PC-9 (cell line): Measurements from ENCODE around the gene NRG2. TPM values are rescaled to one million over a fixed set of nuclear protein-coding genes. Genes with fewer than 3 reads are reported as not detected.
A peak's percentile ranks its signal among the peaks of the same experiment; 100 is the strongest.

Experiments used
- BruUV-seq: library from RNA; stranded (reverse); fragments of 400-500 nt; replicated peaks from 2 replicates; lab custom pipeline; 2021; lab: Mats Ljungman, UMichigan
- CTCF ChIA-PET: fragments of 300-600 bp; sonication (Branson Sonifier 250); formaldehyde crosslinking; loops from one replicate; lab custom pipeline; 2022; ENCODE audit warnings: antibody characterized with exemption; lab: Charles Lee
- POLR2A ChIA-PET: fragments of 300-600 bp; sonication (Branson Sonifier 250); formaldehyde crosslinking; loops from one replicate; lab custom pipeline; 2022; ENCODE audit warnings: antibody characterized with exemption; ENCODE audit not compliant: unreplicated experiment; lab: Charles Lee
- DNase-seq, 2 experiments: peaks; one replicate each; pipeline versions ENCODE4 v3.0.0 to v3.0.0-alpha.2; 2015 to 2022; ENCODE audit warnings: mixed read lengths in 1 of 2
- H2AFZ ChIP-seq: fragments of 200-600 bp; sonication (generic); 2 replicates; pipeline ENCODE4 v1.8.1; 2017; ENCODE audit warnings: antibody characterized with exemption
- H3F3A ChIP-seq: fragments of 200-600 bp; sonication (generic); 2 replicates; pipeline ENCODE4 v1.8.1; 2017; ENCODE audit warnings: antibody characterized with exemption, mild to moderate bottlenecking, low read depth; ENCODE audit not compliant: insufficient read depth
- H3K27ac ChIP-seq: fragments of 200-600 bp; sonication (generic); 2 replicates; pipeline ENCODE4 v1.6.1; 2016; ENCODE audit warnings: mixed run types
- H3K27me3 ChIP-seq: fragments of 200-600 bp; sonication (generic); 2 replicates; pipeline ENCODE4 v1.6.1; 2016; ENCODE audit warnings: low read depth, mixed run types; ENCODE audit not compliant: insufficient read depth
- H3K36me3 ChIP-seq: fragments of 200-600 bp; sonication (generic); 2 replicates; pipeline ENCODE4 v1.6.1; 2016; ENCODE audit warnings: low read depth, mixed run types
- H3K4me1 ChIP-seq: fragments of 200-600 bp; sonication (generic); replicated peaks from 2 replicates; pipeline ENCODE4 v1.6.1; 2016; ENCODE audit warnings: mixed run types; ENCODE audit not compliant: insufficient read depth
- H3K4me2 ChIP-seq: fragments of 200-600 bp; sonication (generic); 2 replicates; pipeline ENCODE4 v1.6.1; 2017; ENCODE audit warnings: mixed run types
- H3K4me3 ChIP-seq: fragments of 200-600 bp; sonication (generic); 2 replicates; pipeline ENCODE4 v1.6.1; 2016; ENCODE audit warnings: mixed run types
- H3K79me2 ChIP-seq: fragments of 200-600 bp; sonication (generic); 2 replicates; pipeline ENCODE4 v1.6.1; 2017; ENCODE audit warnings: low read depth, mixed run types
- H3K9me2 ChIP-seq: fragments of 200-600 bp; sonication (generic); 2 replicates; pipeline ENCODE4 v1.8.1; 2017; ENCODE audit warnings: mild to moderate bottlenecking; ENCODE audit not compliant: insufficient read depth
- H3K9me3 ChIP-seq: fragments of 200-600 bp; sonication (generic); 2 replicates; pipeline ENCODE4 v1.8.1; 2016; ENCODE audit warnings: low read depth; ENCODE audit not compliant: insufficient read depth
- H4K20me1 ChIP-seq: fragments of 200-600 bp; sonication (generic); 2 replicates; pipeline ENCODE4 v1.8.1; 2017; ENCODE audit not compliant: insufficient read depth
- EZH2 ChIP-seq: fragments of 200-600 bp; sonication (generic); IDR thresholded peaks from 2 replicates; pipeline ENCODE4 v1.8.0; 2017; ENCODE audit warnings: antibody characterized with exemption, low read depth
- intact Hi-C: fragments of 100-400 bp; cut with micrococcal nuclease; formaldehyde crosslinking; loops from one replicate; pipeline ENCODE4 v1.10.0; 2022; ENCODE audit not compliant: unreplicated experiment
- total RNA-seq: library from RNA; stranded (reverse); gene quantifications from 2 replicates; pipeline ENCODE4 v1.2.3, GENCODE V29; 2021
- TF ChIP-seq, protein P1 (sequence below): fragments of 200-600 bp; sonication (generic); conservative IDR thresholded peaks from 2 replicates; pipeline ENCODE4 v1.6.1; 2017; ENCODE audit warnings: mixed run types, antibody characterized with exemption, mild to moderate bottlenecking, moderate library complexity

NRG2 gene
- total RNA-seq, 1 experiment from 2014 or later, result not detected

DNA sequence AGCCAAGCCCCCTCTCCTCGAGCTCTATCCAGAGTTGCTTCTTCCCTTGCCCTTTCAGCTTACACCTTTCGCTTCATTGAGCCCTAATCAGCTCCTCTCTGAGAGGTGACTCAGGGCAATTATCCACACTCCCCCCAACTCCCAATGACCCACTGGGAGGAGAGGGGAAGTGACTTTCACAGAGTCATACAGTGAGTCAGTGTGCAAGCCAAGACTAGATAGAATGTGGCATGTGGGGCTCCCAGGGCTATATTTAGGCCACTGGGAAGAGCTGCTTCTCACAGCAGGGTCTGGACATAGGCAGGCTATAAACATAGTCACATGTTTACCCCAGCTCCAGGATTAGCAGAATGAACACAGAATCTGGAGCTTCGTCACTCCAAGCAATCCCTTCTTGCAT, 57.4 kb downstream of the NRG2 start:
- 0 out of 2 replicates have a peak, but pooled peaks cover 3% of the 10 kb centered on the region for H3K27me3 ChIP-seq
- H3K9me2 ChIP-seq, result no peaks in the 10 kb centered on the region
- peak overlapping the region; percentile 66 for H3K4me2 ChIP-seq
- CTCF ChIA-PET, result no interaction called here
- no peaks in the 10 kb centered on the region for H3K79me2 ChIP-seq
- 0 out of 2 replicates have a peak overlapping the region, but pooled peaks have one; percentile 11 for H2AFZ ChIP-seq
- peak in 1 of 2 experiments; percentile 82 for DNase-seq
- H3K36me3 ChIP-seq, result no peaks in the 10 kb centered on the region
- peaks cover 23% of the 10 kb centered on the region for H3F3A ChIP-seq
- POLR2A ChIA-PET, result no interaction called here
- no peak for TF ChIP-seq EZH2
- TF ChIP-seq, protein P1, sequence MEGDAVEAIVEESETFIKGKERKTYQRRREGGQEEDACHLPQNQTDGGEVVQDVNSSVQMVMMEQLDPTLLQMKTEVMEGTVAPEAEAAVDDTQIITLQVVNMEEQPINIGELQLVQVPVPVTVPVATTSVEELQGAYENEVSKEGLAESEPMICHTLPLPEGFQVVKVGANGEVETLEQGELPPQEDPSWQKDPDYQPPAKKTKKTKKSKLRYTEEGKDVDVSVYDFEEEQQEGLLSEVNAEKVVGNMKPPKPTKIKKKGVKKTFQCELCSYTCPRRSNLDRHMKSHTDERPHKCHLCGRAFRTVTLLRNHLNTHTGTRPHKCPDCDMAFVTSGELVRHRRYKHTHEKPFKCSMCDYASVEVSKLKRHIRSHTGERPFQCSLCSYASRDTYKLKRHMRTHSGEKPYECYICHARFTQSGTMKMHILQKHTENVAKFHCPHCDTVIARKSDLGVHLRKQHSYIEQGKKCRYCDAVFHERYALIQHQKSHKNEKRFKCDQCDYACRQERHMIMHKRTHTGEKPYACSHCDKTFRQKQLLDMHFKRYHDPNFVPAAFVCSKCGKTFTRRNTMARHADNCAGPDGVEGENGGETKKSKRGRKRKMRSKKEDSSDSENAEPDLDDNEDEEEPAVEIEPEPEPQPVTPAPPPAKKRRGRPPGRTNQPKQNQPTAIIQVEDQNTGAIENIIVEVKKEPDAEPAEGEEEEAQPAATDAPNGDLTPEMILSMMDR, result no peak
- peaks cover 28% of the 10 kb centered on the region for H3K4me1 ChIP-seq
- intact Hi-C loops, result no loop called here
- no peak overlapping the region; the same call in 1 of the 2 replicates for H3K4me3 ChIP-seq
- BruUV-seq, result no TSS peak
- H3K9me3 ChIP-seq, result no peaks in the 10 kb centered on the region
- peak overlapping the region; percentile 79 for H3K27ac ChIP-seq
- H4K20me1 ChIP-seq, result no peaks in the 10 kb centered on the region

DNA sequence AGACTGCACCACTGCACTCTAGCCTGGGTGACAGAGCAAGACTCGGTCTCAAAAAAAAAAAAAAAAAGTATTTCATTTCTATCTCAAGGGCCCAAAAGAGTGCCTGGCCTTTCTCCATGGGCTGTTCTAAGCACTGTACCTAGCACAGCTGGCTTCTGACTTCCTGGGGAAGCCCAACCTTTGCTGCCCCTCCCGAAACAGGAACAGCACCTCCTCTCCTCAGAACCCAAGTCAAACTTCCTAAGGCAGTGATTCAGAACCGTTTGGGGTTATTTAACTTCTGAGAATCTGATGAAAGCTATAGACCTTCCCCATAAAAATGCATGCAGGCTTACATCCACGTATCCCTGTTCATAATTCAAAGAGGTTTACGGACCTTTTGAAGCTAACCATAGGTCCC, 57.8 kb downstream of the NRG2 start:
- peak in 1 of 2 experiments; percentile 51 for DNase-seq
- peak overlapping the region; percentile 66 for H3K4me2 ChIP-seq
- H3K4me3 ChIP-seq, result no peak overlapping the region; the same call in 1 of the 2 replicates
- peaks cover 23% of the 10 kb centered on the region for H3F3A ChIP-seq
- intact Hi-C loops, result no loop called here
- ChIA-PET CTCF (no interaction called here), POLR2A (no interaction called here)
- no TSS peak for BruUV-seq
- peaks cover 28% of the 10 kb centered on the region for H3K4me1 ChIP-seq
- H3K27me3 ChIP-seq, result 0 out of 2 replicates have a peak, but pooled peaks cover 3% of the 10 kb centered on the region
- H3K9me2 ChIP-seq, result no peaks in the 10 kb centered on the region
- H2AFZ ChIP-seq, result 0 out of 2 replicates have a peak overlapping the region, but pooled peaks have one; percentile 11
- no peak for TF ChIP-seq EZH2
- TF ChIP-seq, protein P1, result no peak
- no peaks in the 10 kb centered on the region for H3K9me3 ChIP-seq
- H3K36me3 ChIP-seq, result no peaks in the 10 kb centered on the region
- no peaks in the 10 kb centered on the region for H4K20me1 ChIP-seq
- H3K79me2 ChIP-seq, result no peaks in the 10 kb centered on the region
- H3K27ac ChIP-seq, result peak overlapping the region; percentile 79

DNA sequence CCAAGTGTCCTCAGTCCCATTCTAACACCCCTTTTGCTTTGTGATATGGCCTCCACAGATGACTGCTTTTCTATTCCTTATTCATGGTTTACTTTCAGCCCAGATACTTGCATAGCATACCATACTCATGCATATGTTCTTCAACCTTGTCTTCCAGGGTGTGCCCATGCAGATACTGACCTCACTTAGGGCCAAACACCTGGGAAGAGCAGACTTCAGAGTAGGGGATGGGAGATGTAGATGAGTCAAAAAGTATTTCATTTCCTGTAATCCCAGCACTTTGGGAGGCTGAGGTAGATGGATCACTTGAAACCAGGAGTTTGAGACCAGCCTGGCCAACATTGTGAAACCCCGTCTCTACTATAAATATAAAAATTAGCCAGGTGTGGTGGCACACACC, 58.3 kb downstream of the NRG2 start:
- no peak overlapping the region for H2AFZ ChIP-seq
- H4K20me1 ChIP-seq, result no peaks in the 10 kb centered on the region
- no peaks in the 10 kb centered on the region for H3K9me3 ChIP-seq
- peaks cover 28% of the 10 kb centered on the region for H3K4me1 ChIP-seq
- no TSS peak for BruUV-seq
- no peaks in the 10 kb centered on the region for H3K9me2 ChIP-seq
- H3K27ac ChIP-seq, result peak overlapping the region; percentile 79
- H3K4me2 ChIP-seq, result peak overlapping the region; percentile 66
- H3K79me2 ChIP-seq, result no peaks in the 10 kb centered on the region
- H3K27me3 ChIP-seq, result 0 out of 2 replicates have a peak, but pooled peaks cover 3% of the 10 kb centered on the region
- H3K36me3 ChIP-seq, result no peaks in the 10 kb centered on the region
- H3K4me3 ChIP-seq, result no peak overlapping the region
- intact Hi-C loops, result no loop called here
- peaks cover 23% of the 10 kb centered on the region for H3F3A ChIP-seq
- DNase-seq, result no peak
- ChIA-PET POLR2A (no interaction called here), CTCF (no interaction called here)
- TF ChIP-seq, protein P1, result no peak
- TF ChIP-seq EZH2, result no peak
